GM19452 (cell line): ENCODE measurements around the gene ADAM23.

ENCODE experiments used
- ATAC-seq: cut with Tn5 transposase; IDR thresholded peaks from one replicate; pipeline ENCODE4 v1.9.1; 2021; ENCODE audit not compliant: unreplicated experiment

The ADAM23 gene

DNA sequence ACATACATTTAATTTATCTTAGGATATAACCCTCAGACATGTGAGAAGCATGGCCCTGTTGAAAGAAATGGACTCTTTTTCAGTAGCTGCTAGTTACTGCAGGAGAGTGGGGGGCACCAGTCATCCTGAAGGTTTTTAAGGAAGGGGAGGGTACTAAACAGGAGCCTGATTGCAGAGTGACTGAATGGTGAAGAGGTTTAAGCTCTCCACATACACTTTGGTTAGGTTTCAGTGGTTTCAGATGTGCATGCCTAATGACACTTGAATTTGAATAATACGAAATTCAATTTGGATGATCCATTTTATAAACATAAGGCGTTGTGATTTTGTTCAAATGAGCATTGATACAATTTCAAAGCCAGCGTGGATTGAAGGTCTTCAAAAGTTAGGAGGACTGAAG lies 188.0 kb downstream of the ADAM23 start:
- ATAC-seq: no peak

DNA sequence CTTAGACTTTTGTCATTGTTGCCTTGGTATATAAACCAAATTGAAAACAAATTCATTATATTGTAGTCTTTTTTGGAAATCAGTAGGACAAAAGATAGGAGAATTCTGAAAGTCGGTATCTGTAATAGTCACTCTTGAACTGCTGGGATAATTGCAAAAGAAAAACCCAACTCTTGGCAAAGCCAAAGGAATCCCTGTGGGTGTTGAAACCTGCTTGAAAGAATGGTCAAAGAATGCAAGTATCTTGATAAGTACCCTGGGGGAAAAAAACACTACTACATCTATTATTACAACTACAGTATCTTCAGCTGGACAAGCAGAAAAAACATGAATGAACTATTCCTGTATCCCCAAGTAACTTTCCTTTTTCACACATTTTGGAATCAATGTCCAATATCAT lies 191.7 kb downstream of the ADAM23 start:
- ATAC-seq: no peak

DNA sequence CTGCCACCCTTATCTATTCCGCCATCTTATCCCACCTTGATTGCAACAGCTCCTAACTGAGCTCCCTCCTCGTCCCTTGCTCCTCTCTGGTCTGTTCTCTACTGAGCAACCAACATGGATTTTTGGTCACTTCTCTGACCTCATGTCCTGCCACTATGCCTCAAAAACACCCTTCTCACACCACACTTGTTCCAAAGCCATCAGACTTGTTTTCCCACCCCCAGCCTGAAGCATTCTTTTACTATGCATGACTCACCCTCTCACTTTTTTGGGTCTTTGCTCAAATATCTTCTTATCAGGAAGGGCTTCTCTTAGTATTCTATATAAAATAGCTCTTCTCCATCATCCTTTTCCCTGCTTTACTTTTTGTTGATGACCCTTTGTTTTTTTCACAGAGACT lies 196.3 kb downstream of the ADAM23 start:
- ATAC-seq: no peak

DNA sequence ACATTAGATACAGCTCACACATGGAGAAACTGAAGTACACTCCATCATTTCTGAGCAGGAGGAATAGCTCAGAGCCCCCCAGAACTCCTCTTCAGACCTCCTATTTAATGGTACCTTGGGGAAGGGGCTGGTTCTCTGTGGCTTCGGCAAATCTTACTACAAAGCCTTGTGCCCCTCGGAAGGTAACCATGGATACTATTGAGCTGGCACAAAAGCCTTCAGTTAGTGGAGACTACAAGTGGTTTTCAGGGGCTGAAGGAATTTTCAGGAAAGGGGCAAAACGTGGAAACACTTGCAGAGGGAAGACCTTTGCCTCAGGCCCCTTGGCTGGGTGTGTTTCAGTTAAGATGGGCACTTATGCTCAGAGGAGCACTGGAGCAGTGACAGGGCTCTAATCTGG lies 197.9 kb downstream of the ADAM23 start:
- no peak for ATAC-seq

DNA sequence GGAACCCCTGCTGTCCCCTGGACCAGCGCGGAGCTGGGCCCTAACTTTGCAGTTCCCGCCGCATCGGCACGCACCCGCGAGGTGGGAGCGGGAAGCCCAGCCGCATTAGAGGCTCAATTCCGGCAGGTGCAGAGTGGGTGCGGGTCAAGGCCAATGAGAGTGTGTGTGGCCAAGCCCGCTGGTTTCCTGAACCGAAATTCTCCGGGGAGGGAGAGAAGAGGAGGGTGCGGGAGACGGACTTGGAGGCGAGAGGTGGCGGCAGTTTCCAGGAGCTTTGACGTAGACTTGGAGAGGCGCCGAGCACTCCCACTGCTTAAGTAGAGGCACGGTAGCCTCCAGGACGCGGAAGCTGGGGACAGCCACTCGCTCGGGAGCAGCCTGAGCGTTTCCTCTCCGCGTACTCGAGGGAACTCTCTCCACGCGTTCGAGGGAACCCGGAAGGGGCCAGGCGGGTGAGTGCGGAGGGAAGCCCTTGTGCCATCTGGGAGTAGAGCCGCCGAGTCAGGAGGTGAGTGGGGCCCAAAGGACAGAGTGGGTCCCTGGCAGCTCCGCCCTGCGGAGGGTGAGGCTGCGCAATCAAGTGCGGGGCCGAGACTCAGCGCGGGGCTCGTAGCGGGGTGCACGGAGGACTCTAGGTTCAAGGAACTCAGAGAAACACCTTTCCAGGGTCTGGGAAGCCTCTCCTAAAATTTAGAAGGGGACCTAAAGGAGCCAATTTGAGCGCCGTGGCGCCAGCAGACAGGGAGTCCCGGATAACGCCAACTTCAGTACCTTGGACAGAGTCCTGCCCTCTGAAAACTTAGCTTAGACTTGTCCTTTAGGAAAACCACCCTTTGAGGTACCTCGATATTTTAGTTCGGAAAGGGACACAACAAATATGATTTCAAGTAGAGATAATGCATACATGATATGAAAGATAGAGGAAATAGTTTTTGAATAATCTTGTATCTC lies 199.0 kb downstream of the ADAM23 start, which contains the start of gene FAM237A:
TSS of gene FAM237A (plus strand) at position 413 of the 951 bp plus-strand sequence. CDS start 1,750 bp downstream, outside the sequence.
- no peak for ATAC-seq

DNA sequence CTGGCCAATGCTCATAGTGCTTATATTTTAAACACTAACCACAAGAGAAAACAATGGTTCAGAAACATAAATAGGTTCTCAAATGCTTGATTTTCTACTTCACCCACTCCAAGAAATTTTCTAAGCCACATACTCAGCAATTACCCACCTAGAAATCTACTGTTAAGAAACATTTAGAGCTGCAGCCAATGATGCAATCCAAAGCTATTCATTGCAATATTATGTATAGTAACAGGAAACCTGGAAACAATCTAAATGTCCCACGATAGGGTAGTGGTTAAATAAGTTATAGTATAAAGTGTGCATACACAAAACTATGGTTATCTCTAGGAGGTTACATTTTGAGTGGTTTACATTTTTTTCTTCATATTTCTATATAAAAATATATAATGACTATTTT lies 204.7 kb downstream of the ADAM23 start:
- no peak for ATAC-seq

DNA sequence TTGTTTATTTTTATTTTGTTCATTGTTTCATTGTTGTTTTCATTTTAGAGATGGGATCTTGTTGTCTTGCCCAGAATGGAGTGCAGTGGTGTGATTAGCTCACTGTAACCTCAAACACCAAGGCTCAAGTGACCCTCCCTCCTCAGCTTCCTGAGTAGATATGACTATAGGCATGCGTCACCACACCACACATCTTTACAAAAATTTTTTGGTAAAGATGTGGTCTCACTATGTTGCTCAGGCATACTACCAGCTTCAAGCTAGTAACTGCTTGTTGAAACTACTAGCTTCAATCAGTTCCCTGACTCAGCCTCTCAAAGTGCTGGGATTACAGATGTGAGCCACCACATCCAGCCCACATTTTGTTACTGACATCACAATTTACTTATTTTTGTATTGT lies 213.8 kb downstream of the ADAM23 start:
- ATAC-seq: no peak

DNA sequence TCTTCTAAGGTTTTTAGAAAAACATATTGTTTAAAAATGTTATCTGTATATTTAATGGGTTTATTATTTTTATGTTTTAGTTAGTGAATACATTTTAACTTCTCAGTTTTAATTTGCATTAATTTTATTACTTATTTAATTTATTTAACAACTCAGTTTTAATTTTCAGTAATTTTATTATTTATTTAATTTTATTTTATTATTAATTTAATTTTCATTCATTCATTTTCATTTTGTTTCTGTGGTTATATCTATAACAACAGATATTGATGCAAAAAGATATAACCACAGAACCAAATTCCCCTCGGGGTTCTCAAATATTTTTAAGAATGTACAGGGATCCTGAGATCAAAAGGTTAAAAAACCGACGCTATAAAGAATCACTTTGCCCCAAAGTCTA lies 221.9 kb downstream of the ADAM23 start:
- no peak for ATAC-seq
